HG02678 (cell line): ENCODE results near the gene PTPRN2.

Experiments used
- ATAC-seq: cut with Tn5 transposase; IDR thresholded peaks from one replicate; pipeline ENCODE4 v1.9.1; 2021; ENCODE audit warnings: mild to moderate bottlenecking, moderate library complexity; ENCODE audit not compliant: unreplicated experiment

Gene PTPRN2

DNA sequence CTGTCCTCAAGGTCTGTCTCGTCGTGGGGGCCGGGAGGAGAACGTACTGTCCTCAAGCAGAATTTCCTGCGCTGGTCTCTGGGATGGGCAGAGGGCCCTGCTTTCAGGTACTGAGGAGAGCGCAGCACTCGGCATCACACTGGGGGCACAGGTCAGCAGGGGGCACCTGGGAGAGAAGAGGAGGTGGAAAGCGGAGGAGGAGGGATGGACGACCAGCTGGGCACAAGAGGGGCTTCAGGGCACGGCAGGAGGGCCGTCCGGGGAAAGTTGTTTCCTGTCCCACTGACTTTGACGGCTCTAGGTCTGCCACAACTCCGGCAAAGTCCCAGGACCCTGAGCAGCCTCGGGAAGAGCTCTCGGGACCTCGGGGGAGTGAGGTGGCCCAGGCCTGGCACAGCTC is 714.0 kb downstream of the PTPRN2 start:
- no peak for ATAC-seq

DNA sequence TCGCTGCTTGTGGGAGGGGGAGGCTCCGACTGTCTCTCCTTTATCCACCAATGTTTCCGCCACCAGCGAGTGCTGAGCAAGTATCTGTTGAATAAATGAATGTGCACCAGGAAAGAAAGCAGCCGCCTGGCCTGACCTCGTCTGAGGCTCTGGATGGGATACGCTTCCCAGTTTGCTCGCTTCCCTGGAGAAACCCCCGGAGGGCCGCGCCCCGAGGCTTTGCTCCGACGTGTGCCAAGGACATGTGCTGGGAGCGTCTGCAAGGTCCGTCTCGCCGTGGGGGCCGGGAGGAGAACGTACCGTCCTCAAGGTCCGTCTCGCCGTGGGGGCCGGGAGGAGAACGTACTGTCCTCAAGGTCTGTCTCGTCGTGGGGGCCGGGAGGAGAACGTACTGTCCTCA is 714.4 kb downstream of the PTPRN2 start:
- ATAC-seq = no peak

DNA sequence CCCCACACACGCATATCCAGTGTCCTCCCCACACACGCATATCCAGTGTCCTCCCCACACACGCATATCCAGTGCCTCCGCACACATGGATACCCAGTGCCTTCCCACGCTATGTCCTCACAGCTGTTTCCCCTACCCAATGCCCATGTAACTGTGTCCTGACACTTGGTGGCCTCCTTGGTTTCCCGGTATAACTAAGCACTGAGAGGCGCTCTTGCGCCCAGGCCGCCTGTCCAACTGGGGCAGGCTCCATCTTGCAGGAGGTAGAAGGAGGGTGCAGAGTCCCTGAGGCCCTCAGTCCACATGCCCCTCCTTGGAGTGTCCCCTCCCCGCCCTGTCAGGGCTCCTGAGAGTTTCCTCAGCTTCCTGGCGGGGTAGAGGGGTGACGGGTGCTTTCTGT is 715.2 kb downstream of the PTPRN2 start:
- no peak for ATAC-seq

DNA sequence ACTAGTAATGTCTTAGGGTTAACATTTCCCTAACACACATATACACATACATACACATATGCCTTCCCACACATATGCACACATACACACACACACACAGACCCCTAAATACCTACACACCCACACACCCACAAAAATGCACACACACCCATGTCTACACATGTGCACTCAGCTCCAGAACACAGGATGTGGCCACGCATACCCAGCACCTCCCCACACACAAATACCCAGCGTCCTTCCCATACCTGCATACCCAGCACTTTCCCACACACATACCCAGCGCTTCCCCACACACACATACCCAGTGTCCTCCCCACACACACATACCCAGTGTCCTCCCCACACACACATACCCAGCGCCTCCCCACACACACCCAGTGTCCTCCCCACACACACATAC is 715.9 kb downstream of the PTPRN2 start:
- no peak for ATAC-seq

DNA sequence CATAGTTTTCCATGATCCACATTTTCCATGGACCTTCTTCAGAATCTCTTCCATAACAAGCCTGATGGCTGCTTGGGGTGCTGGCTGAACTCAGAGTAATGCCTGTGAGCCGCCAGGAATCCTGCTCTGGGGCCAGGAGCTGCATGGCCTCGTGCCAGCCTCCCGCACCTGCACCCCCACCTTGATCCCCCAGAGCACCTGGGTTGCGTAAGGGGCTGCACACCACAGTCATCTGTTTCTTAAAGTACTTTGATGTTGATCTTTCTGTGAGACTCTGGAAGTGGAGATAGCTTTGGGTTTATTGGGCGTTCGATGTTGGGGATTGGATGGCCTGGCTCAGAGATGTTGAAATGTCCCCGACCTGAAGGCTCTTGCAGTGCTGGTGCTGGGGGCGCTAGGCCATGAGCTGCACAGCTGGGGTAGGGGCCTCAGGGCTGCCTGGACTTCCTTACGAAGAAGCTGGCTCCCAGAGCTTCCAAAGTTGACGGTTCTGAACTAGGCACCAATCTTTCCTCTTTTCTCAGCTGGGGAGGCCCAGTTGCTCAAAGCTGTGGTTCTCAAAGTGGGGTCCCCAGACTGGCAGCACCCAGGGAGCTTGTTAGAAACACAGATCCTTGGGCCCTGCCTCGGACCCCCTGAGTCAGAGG is 716.9 kb downstream of the PTPRN2 start:
- no peak for ATAC-seq

DNA sequence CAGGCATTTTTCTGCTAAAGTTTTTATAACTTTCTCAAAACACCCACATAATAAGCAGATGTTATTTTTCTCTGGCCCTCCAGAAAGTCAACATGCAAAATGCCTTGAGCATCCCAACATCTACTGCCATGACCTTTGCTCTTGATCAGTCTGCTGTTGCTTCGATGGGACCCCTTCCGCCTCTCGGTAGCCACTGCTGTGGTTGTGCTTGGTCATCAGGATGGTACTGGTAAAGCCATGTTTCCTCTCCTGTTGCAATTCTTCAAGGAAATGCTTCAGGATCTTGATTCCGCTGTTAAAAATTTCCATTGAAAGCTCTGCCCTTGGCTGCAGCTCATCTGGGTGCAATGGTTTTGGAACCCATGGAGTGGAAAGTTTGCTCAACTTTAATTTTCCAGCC is 717.8 kb downstream of the PTPRN2 start:
- ATAC-seq = no peak

DNA sequence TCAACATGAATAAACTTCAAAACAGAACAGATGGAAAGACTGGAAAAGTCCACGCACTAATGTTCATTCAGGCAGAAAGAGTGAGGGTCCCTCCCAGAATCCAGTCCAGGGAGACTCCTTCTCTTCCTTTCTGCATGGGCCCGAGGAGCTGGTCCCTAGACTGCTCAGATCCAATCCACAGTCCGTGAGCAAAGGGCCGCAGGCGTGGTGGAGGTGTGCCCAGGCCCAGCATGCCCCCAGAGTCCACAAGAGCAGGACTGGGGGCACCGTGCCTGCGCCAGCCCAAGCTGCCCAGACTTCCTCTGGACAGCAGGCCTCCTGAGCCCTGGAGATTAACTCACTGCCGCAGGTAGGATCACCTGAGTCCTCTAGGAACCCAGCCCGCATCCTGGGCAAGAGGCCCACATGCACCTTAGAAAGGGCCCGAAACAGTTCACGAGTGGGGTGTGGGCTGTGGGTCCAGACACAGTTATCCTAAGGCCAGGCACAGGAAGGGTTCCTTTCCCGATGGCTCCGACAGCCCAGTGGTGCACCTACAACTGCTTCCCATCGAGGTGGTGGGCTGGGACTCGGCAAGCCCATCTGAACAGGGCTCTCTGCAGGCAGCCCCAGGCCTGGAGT is 719.8 kb downstream of the PTPRN2 start:
- no peak for ATAC-seq

DNA sequence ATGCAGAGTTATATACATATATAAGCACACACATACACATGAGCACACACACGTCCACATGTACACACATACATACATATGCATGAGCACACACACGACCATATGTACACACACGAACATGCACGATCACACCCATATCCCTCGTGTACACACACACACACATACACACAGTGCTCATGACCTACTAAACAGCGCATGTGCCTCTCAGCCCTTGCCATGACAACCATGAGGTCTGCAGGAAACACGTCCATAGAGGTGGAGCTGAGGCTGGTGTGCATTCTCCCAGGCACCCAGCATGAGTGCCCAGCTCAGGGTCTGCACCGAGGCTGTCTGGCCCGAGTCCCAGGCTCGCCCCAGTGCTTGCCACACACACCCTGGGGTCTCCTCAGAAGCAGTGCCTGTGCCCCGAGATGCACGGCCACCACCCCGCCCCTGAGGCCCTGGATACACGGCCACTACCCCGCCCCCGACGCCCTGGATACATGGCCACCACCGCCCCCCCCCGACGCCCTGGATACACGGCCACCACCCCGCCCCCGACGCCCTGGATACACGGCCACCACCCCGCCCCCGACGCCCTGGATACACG is 721.2 kb downstream of the PTPRN2 start:
- ATAC-seq = no peak

DNA sequence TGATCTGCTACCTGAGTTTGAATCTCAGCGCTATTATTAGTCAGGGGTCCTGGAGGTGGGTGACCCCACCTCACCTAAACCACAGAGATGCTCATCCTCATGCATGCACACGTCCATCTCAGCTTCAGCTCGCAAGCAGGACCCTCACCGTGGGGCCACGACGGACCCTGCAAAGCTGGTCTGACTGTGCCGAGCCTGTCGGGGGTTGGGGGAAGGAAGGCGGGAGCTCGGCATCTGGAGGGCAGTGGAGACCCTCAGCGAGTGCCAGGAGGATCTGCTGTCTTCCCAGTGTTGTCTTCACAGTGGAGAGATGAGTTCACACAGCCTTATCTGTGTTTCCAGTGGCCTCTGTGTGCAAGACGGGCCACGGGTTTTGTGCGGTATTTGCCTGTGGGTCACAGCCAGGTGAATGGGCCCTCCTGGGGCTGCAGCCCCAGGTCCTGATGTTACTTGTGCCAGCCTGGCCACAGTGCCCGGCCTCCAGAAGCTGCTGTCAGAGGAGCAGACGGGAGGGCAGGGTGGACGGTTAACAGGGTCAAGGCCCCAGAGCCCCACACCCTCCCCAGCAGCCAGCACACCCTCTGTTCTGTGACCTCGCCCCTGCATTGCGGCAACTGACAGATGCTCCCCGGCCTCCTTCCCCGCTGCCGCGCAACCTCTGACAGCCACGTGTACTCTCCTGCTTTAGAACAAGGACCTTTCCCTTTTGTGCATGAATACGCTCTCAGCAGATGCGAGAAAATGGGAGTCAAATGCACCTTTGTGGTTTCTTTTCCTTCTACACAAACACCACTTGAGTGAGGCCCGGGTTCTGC is 722.1 kb downstream of the PTPRN2 start:
- no peak for ATAC-seq

DNA sequence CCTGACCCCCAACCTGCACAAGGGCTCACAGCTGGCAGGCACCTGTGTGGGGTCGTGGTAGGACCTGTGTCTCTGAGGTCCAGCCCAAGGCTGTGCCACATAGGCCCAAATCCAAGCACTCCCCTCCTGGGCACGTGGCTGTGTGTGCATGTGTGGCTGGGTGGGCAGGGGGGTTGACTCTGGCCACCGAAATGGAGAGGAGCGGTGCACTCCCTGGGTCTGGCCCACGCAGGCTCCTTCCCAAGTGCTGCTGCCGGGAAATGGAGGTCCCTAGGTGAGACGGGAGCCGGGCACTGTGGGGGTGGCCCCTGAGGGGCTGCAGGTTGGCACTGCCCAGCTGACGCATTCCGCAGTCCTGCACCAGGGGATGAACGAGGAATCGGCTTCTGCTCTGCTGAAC is 722.7 kb downstream of the PTPRN2 start:
- ATAC-seq = no peak

DNA sequence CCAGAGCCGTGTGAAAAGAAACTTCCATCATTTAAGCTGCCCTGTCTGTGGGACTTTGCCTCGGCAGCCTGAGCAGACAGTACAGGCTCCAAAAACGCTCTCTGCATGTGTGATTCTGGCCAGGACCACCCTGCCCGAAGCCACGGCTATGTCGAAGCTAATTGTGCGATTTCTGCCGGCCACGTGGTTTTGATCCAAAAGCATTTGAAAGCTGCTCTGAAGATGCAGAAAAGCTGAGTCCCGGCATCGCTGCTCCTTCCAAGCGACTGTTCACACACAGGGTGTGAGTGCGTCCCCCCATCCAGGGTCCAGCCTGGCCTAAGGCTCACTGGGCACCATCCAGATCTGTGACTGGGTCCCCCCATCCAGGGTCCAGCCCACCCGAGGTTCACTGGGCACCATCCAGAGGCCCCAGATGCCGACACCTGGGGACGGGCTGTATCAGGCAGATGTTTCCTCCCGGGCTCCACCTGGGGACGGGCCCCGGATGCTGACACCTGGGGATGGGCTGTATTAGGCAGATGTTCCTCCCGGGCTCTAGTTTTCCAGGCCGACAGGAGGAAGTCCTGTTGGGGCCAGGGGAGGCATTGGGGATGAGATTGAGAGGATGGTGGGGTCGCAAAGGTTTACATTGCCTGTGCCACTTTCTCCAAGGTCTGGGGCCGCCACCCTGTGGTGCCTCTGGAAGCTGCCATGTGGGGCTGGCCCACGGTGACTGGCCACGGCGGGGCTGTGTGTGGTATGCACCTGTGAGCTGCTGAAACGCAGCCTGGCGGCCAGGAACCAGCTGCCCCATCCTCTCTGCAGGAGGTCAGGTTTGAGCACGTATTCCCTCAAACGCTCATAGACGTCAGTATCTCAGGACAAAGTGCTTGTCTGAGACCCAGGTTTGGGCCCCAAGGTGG is 723.5 kb downstream of the PTPRN2 start:
- no peak for ATAC-seq

DNA sequence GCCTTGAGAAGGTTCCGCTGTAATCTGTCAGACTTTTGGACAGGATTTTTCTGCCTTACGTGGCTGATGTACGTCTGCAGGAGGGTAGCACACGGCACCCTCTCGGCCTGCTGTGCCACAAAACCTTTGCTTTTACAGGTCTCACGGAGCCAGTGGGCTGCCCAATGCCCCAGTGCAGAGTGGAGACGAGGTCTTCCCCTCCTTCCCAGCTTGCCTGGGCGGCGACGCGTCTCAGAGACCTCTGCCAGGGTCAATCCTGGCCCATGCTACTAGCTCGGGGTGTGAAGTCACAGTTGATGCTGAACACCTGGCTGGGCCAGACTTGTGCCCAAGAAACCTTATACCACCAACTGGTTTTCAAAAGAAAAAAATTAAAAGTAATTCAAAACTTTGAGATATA is 724.4 kb downstream of the PTPRN2 start:
- no peak for ATAC-seq

DNA sequence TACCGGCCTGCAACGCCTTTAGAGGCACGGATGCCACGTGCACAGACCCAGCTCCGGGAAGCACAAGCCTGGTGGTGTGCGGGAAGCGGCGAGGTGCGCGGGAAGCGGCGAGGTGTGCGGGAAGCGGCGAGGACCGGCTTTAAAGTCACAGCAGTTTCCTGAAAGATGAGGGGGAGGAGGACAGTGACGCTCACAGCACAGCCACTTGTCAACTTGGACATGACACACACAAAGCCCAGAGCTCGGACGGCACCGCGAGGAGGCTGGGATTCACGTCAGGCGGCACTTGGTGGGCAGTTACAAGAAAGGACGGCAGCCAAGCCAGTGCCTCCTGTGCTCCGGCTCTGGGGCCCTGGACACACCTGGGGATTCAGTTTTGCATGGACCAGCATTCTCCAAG is 724.9 kb downstream of the PTPRN2 start:
- no peak for ATAC-seq

DNA sequence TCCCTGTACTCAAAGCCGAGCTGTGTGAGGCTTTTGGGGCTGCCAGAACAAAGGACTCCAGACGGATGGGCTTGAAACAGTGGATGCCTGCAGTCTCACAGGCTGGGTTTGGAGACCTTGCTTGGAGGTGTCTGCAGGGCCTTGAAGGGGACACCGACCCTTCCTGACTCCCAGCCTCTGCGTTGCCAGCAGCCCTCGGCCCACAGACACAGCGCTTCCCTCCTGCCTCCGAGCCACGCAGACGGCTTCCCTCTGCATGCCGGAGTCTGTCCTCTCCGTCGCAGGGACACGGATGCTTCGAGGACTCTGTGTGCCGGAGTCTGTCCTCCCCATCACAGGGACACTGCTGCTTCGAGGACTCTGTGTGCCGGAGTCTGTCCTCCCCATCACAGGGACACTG is 726.1 kb downstream of the PTPRN2 start:
- no peak for ATAC-seq

DNA sequence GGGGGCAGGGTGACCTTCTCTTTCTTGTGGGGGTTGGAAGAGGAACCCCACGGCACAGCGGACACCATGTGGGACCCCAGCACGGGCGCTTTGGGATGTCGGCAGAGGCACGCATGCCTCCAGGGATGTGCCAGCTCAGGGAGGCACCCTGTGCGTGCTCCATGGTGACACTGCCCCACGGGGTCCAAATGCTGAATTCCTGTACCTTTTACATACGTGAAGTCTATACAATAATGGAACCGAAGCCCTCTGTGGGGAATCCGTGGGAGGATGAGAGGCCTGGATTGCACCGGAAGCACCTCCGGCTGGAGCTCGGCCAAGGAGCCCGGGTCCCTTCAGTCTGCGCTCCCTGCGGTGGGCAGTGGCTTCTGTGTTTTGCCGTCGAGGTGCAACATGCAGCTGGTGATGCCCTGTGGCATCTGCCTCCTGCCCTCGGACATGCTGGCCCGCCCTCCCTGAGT is 726.6 kb downstream of the PTPRN2 start:
- no peak for ATAC-seq

DNA sequence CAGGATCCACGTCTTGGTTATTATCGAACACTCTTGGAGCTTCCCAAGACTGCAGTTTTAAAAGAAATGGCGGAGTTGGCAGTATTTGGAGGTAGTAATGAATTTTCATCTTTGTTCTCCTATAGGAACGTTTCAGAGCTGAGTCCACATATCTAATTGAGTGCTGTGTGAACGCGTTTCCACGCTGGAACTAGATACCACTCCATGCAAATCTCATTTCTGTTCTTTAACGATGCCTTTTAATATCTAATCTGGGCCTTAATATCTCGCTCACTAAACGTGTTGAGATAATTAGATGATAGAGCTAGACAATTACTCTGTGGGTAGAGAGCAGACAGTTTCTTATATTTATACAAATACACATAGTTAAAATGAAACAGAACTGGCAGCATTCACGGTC is 727.2 kb downstream of the PTPRN2 start:
- no peak for ATAC-seq

DNA sequence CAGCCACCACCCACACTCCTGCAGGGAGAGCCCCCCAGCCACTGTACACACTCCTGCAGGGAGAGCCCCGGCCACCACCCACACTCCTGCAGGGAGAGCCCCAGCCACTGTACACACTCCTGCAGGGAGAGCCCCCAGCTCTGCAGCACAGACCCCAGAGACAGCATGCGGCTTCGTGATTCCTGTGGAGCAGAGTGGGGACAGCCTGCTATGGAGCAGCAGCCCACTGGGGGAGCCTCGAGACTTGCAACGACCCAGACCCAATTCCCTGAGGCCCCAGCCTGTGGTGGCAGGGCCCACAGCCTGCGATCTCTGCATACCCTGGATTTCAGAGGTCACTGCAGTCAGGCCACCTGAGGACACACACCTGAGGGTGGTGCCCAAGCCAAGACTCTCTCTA is 727.7 kb downstream of the PTPRN2 start:
- ATAC-seq = no peak

DNA sequence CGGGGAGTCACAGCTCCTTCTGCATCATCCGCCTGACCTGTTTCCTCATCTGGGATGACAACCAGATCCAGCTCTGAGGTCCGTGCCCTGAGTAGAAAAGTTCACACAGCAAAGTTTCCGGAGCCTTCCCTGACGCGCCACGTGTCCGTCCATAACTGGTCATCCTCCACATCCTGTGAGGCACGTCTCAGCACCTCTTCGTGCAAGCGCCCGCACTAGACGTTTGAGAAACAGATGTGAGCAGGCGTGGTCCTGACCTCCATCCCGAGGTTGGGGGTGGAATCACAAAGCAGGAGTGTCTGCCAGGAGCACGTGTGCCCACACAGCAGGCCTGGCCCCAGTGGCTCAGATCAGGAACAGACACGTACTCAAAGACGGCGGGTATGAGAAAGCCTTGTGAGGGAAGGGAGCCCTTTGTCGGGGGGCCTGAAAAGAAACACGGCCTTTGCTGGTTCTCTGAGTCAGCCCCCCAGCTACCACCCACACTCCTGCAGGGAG is 730.0 kb downstream of the PTPRN2 start:
- no peak for ATAC-seq

DNA sequence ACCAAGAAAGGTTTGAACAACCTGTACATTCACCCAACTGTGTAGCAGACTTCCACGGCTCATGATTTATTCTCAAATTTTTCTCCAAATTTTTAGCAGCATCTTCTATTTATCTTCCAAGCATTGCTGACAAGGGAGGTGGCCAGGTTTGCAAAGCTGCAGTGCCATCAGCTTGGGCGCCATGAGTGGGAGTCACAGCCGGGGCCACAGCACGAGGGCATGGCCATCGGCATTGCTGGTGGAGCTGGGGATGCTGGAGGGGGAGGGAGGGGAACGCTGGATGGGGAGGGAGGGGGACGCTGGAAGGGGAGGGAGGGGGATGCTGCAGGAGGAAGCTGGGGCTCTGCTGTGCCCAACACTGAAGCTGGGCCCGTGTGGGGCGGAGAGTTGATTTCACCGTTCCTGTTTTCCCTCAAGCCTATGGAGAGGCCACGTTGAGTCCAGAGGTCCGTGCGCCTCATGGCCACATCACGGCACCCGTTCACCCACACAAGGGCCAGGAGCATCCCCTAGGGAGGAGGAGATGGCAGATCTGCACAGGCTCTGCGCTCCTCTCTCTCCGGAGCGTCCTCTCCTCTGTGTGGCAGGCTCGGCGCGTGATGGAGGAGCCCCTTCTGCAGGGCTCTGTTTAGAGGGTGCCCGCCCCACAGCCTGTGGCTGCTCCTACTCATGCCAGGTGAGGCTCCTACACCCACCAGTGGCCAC is 730.6 kb downstream of the PTPRN2 start:
- no peak for ATAC-seq
